SU-DHL-6 (cell line): ENCODE results near the gene CDYL2.

Experiments used
- H2AFZ ChIP-seq: fragments of 200-600 bp; sonication (generic); 2 replicates; pipeline ENCODE4 v1.6.1; 2014; ENCODE audit warnings: low read depth, mild to moderate bottlenecking, moderate library complexity, mixed read lengths, antibody characterized with exemption, low read length; ENCODE audit not compliant: severe bottlenecking
- H3F3A ChIP-seq: fragments of 200-600 bp; shearing (Covaris generic); 2 replicates; pipeline ENCODE4 v1.6.0; 2016; ENCODE audit warnings: antibody characterized with exemption, mild to moderate bottlenecking; ENCODE audit not compliant: insufficient read depth
- H3K27ac ChIP-seq: fragments of 200-600 bp; sonication (generic); 2 replicates; pipeline ENCODE4 v1.5.1; 2016; ENCODE audit warnings: low read depth, mild to moderate bottlenecking, low read length, moderate library complexity, mixed read lengths
- H3K27me3 ChIP-seq: fragments of 200-600 bp; sonication (generic), shearing (Covaris generic); 2 replicates; pipeline ENCODE4 v1.6.0; 2014; ENCODE audit warnings: mild to moderate bottlenecking, low read length
- H3K36me3 ChIP-seq: fragments of 200-600 bp; sonication (generic); 2 replicates; pipeline ENCODE4 v1.6.1; 2014; ENCODE audit warnings: mild to moderate bottlenecking, low read length, mixed read lengths
- H3K4me2 ChIP-seq: fragments of 300-600, 200-600 bp; shearing (Covaris generic), sonication (generic); 2 replicates; pipeline ENCODE4 v1.6.0; 2014; ENCODE audit warnings: low read length, low read depth, mild to moderate bottlenecking; ENCODE audit not compliant: poor library complexity, severe bottlenecking
- H3K4me3 ChIP-seq: fragments of 200-600 bp; sonication (generic); 2 replicates; pipeline ENCODE4 v1.5.1; 2014; ENCODE audit warnings: antibody characterized with exemption, low read length, mild to moderate bottlenecking, mixed read lengths; ENCODE audit not compliant: insufficient read depth, poor library complexity, severe bottlenecking
- H3K79me2 ChIP-seq: fragments of 200-600 bp; sonication (generic); 2 replicates; pipeline ENCODE4 v1.6.1; 2014; ENCODE audit warnings: mild to moderate bottlenecking, low read length, moderate library complexity; ENCODE audit not compliant: insufficient read depth
- H3K9ac ChIP-seq: fragments of 200-600 bp; sonication (generic); 2 replicates; pipeline ENCODE4 v1.7.0; 2014; ENCODE audit warnings: mild to moderate bottlenecking, low read length
- H3K9me2 ChIP-seq: fragments of 200-600 bp; sonication (generic); replicated peaks from 2 replicates; pipeline ENCODE4 v1.6.1; 2014; ENCODE audit warnings: low read length; ENCODE audit not compliant: insufficient read depth
- H3K9me3 ChIP-seq: fragments of 200-600 bp; sonication (generic); 2 replicates; pipeline ENCODE4 v1.6.1; 2014; ENCODE audit warnings: low read length, mixed read lengths; ENCODE audit not compliant: insufficient read depth
- H4K20me1 ChIP-seq: fragments of 200-600 bp; sonication (generic); 2 replicates; pipeline ENCODE4 v1.6.1; 2014; ENCODE audit warnings: low read depth, mild to moderate bottlenecking, antibody characterized with exemption, low read length, moderate library complexity, mixed read lengths
- CTCF ChIP-seq: fragments of 200-600 bp; sonication (generic); IDR thresholded peaks from one replicate; pipeline ENCODE4 v1.5.1; 2017; ENCODE audit warnings: antibody characterized with exemption, mild to moderate bottlenecking, low read length, moderate library complexity; ENCODE audit not compliant: insufficient read depth, poor library complexity, severe bottlenecking
- EZH2phosphoT487 ChIP-seq: fragments of 200-600 bp; sonication (generic), shearing (Covaris generic); conservative IDR thresholded peaks from 2 replicates; pipeline ENCODE4 v1.6.1; 2018; ENCODE audit warnings: mild to moderate bottlenecking, antibody characterized with exemption, low read length, moderate library complexity, mixed read lengths

The CDYL2 gene

GRCh38 chr16:80616362-80616761 lies 188.0 kb downstream of the CDYL2 start:
- Histone ChIP-seq H3K79me2 (no peaks in the 10 kb centered on the region), H2AFZ (no peak overlapping the region), H3K27me3 (no peaks in the 10 kb centered on the region), H3K27ac (no peak overlapping the region), H3K9me2 (no peaks in the 10 kb centered on the region), H3K4me3 (no peak overlapping the region), H3K36me3 (no peaks in the 10 kb centered on the region), H3K9me3 (no peaks in the 10 kb centered on the region), H3K9ac (no peak overlapping the region), H3K4me2 (no peak overlapping the region), H4K20me1 (no peaks in the 10 kb centered on the region), H3F3A (no peaks in the 10 kb centered on the region)
- TF ChIP-seq CTCF (no peak), EZH2phosphoT487 (no peak)

GRCh38 chr16:80615735-80616134 lies 188.7 kb downstream of the CDYL2 start:
- H3K9me2 ChIP-seq = no peaks in the 10 kb centered on the region
- no peaks in the 10 kb centered on the region for H3K79me2 ChIP-seq
- H3K27me3 ChIP-seq = no peaks in the 10 kb centered on the region
- H3K36me3 ChIP-seq = no peaks in the 10 kb centered on the region
- H3K4me3 ChIP-seq = no peak overlapping the region
- H3K4me2 ChIP-seq = no peak overlapping the region
- H3F3A ChIP-seq = no peaks in the 10 kb centered on the region
- H3K9ac ChIP-seq = no peak overlapping the region
- TF ChIP-seq CTCF (no peak), EZH2phosphoT487 (no peak)
- H3K27ac ChIP-seq = no peak overlapping the region
- no peaks in the 10 kb centered on the region for H4K20me1 ChIP-seq
- H3K9me3 ChIP-seq = no peaks in the 10 kb centered on the region
- H2AFZ ChIP-seq = no peak overlapping the region

- no peak overlapping the region for H2AFZ ChIP-seq
- H3F3A ChIP-seq = no peaks in the 10 kb centered on the region
- H3K9me2 ChIP-seq = no peaks in the 10 kb centered on the region
- no peak overlapping the region for H3K4me2 ChIP-seq
- no peak overlapping the region for H3K27ac ChIP-seq
- no peaks in the 10 kb centered on the region for H3K36me3 ChIP-seq
- H4K20me1 ChIP-seq = no peaks in the 10 kb centered on the region
- TF ChIP-seq EZH2phosphoT487 (no peak), CTCF (no peak)
- H3K4me3 ChIP-seq = no peak overlapping the region
- no peaks in the 10 kb centered on the region for H3K9me3 ChIP-seq
- no peaks in the 10 kb centered on the region for H3K79me2 ChIP-seq
- no peaks in the 10 kb centered on the region for H3K27me3 ChIP-seq
- no peak overlapping the region for H3K9ac ChIP-seq
Observed at GRCh38 chr16:80614908-80615671, 189.3 kb downstream of the CDYL2 start.
